ENCODE data around the gene METTL8. TPM values are rescaled to one million over a fixed set of nuclear protein-coding genes. Genes with fewer than 3 reads are reported as not detected.

METTL8 gene
- total RNA-seq, 1 experiment from 2014 or later, result 27.7 TPM

GRCh38 chr2:171459498-171459897 lies 25.7 kb upstream of the METTL8 start:
- no peak for ATAC-seq
- BruUV-seq (replicated peaks), result no TSS peak

GRCh38 chr2:171452773-171453172 lies 19.0 kb upstream of the METTL8 start:
- CTCF ChIA-PET, result no interaction called here
- H3K27me3 ChIP-seq (ENCODE audit: control insufficient read depth, insufficient read depth, low read length), result no peaks in the 10 kb centered on the region
- POLR2A ChIA-PET, result no interaction called here
- ATAC-seq (no peak), DNase-seq (ENCODE audit: low read depth, low spot score) (no peak)
- in situ Hi-C loops (cut with HindIII; ENCODE audit: low pct_unique_long_range_greater_than_20kb, low sequenced_read_pairs) (no loop called here), intact Hi-C loops (cut with micrococcal nuclease; ENCODE audit: unreplicated experiment) (no loop called here)
- no peak overlapping the region for H3K27ac ChIP-seq (ENCODE audit: low read length)
- no peak overlapping the region for H3K4me3 ChIP-seq (ENCODE audit: low read depth in 2 of 2, low read length in 2 of 2)
- H3K4me1 ChIP-seq (ENCODE audit: control insufficient read depth, insufficient read depth, low read length), result no peaks in the 10 kb centered on the region
- BruUV-seq (replicated peaks), result no TSS peak
- no peaks in the 10 kb centered on the region for H3K9me3 ChIP-seq (ENCODE audit: control insufficient read depth, insufficient read depth, low read depth, low read length)
- H3K36me3 ChIP-seq (ENCODE audit: control insufficient read depth, insufficient read depth, low read length), result peaks cover 15% of the 10 kb centered on the region
- TF ChIP-seq CTCF (IDR thresholded peaks at IDR 0.05), result no peak
- TF ChIP-seq REST (IDR thresholded peaks at IDR 0.05; ENCODE audit: insufficient read depth in 1 of 2, low read depth in 2 of 2, low read length in 1 of 2), result no peak
- TF ChIP-seq POLR2AphosphoS5 (IDR thresholded peaks at IDR 0.05; ENCODE audit: low read depth, low read length), result no peak
- TF ChIP-seq SIN3A (IDR thresholded peaks at IDR 0.05; ENCODE audit: borderline replicate concordance, insufficient read depth, low read depth, low read length), result no peak

More at GRCh38 chr2:171459498-171459897, 25.7 kb upstream of the METTL8 start:
- no peaks in the 10 kb centered on the region for H3K4me1 ChIP-seq (ENCODE audit: control insufficient read depth, insufficient read depth, low read length)
- no peaks in the 10 kb centered on the region for H3K27me3 ChIP-seq (ENCODE audit: control insufficient read depth, insufficient read depth, low read length)
- in situ Hi-C loops (cut with HindIII; ENCODE audit: low pct_unique_long_range_greater_than_20kb, low sequenced_read_pairs), result no loop called here
- H3K4me3 ChIP-seq (ENCODE audit: low read depth in 2 of 2, low read length in 2 of 2), result no peak overlapping the region
- ChIA-PET CTCF (no interaction called here), POLR2A (interaction anchor here (0.6 kb wide), 2 partner anchors 390 to 528 kb away, joined by 3 to 5 read pairs; no protein-coding TSS in a partner anchor)
- TF ChIP-seq REST (IDR thresholded peaks at IDR 0.05; ENCODE audit: insufficient read depth in 1 of 2, low read depth in 2 of 2, low read length in 1 of 2) (no peak), TCF7L2 (IDR thresholded peaks at IDR 0.05; ENCODE audit: low read depth, low read length) (no peak), POLR2AphosphoS5 (IDR thresholded peaks at IDR 0.05; ENCODE audit: low read depth, low read length) (no peak), CTCF (IDR thresholded peaks at IDR 0.05) (no peak), SIN3A (IDR thresholded peaks at IDR 0.05; ENCODE audit: borderline replicate concordance, insufficient read depth, low read depth, low read length) (no peak)
- H3K36me3 ChIP-seq (ENCODE audit: control insufficient read depth, insufficient read depth, low read length), result peaks cover 2% of the 10 kb centered on the region; the same call in 1 of the 2 replicates
- no peaks in the 10 kb centered on the region for H3K9me3 ChIP-seq (ENCODE audit: control insufficient read depth, insufficient read depth, low read depth, low read length)
- no peak overlapping the region for H3K27ac ChIP-seq (ENCODE audit: low read length)
- intact Hi-C loops (cut with micrococcal nuclease; ENCODE audit: unreplicated experiment), result no loop called here
- no peak for DNase-seq (ENCODE audit: low read depth, low spot score)
